Measurements from ENCODE around the gene LAPTM5. TPM values are rescaled to one million over a fixed set of nuclear protein-coding genes. Genes with fewer than 3 reads are reported as not detected.

LAPTM5 gene
- total RNA-seq, 1 experiment from 2014 or later = 0.15 TPM

GRCh38 chr1:30755334-30755733 lies 2.2 kb downstream of the LAPTM5 start:
- Histone ChIP-seq H4K20me1 (ENCODE audit: control insufficient read depth, insufficient read depth, insufficient read length) (no peaks in the 10 kb centered on the region), H3T11ph (ENCODE audit: low read length) (no peak overlapping the region), H2AK5ac (ENCODE audit: insufficient read length, low read length) (no peak overlapping the region), H3K14ac (ENCODE audit: insufficient read depth, low read length) (no peak overlapping the region), H3K27ac (ENCODE audit: insufficient read length, low read depth, low read length) (no peak overlapping the region), H2BK5ac (ENCODE audit: insufficient read length, low read length) (no peak overlapping the region), H4K8ac (replicated peaks; ENCODE audit: insufficient read length, low read depth, low read length) (no peak overlapping the region), H3K27me3 (ENCODE audit: insufficient read depth, low read length) (no peaks in the 10 kb centered on the region), H3K4me1 (ENCODE audit: insufficient read depth, low read length) (no peaks in the 10 kb centered on the region), H2AFZ (ENCODE audit: low read length) (no peak overlapping the region), H3K9ac (ENCODE audit: extremely low read depth, insufficient read length, low read length) (no peak overlapping the region), H3K56ac (ENCODE audit: insufficient read length, low read depth, low read length) (no peak overlapping the region), H3K79me1 (ENCODE audit: insufficient read depth, low read depth, low read length, poor library complexity, severe bottlenecking) (no peaks in the 10 kb centered on the region), H3K23ac (ENCODE audit: insufficient read length, low read depth, low read length) (no peak overlapping the region), H3K18ac (ENCODE audit: insufficient read length, low read depth, low read length) (no peak overlapping the region), H3K4me2 (ENCODE audit: insufficient read depth, insufficient read length, low read length) (no peak overlapping the region), H3K23me2 (ENCODE audit: insufficient read length, low read depth, low read length, poor library complexity, severe bottlenecking) (no peaks in the 10 kb centered on the region), H2BK120ac (ENCODE audit: low read depth, low read length, poor library complexity, severe bottlenecking) (no peak overlapping the region), H2BK15ac (ENCODE audit: low read depth, low read length) (no peak overlapping the region), H3K79me2 (ENCODE audit: insufficient read depth, low read length) (no peaks in the 10 kb centered on the region), H3K4ac (ENCODE audit: low read depth, low read length) (no peak overlapping the region), H2BK12ac (ENCODE audit: insufficient read length, low read depth, low read length) (no peak overlapping the region), H2BK20ac (ENCODE audit: low read depth, low read length, poor library complexity, severe bottlenecking) (no peak overlapping the region), H4K5ac (ENCODE audit: insufficient read length, low read depth, low read length) (no peak overlapping the region), H4K91ac (ENCODE audit: insufficient read length, low read depth, low read length) (no peak overlapping the region), H3K9me3 (ENCODE audit: control insufficient read depth, low read depth, low read length) (no peaks in the 10 kb centered on the region)
- no peak for TF ChIP-seq CTCF (conservative IDR thresholded peaks at IDR 0.05)
- H3K27me3 Mint-ChIP-seq (ENCODE audit: low read depth) = peaks cover 3% of the 10 kb centered on the region
- no peak overlapping the region; a peak in 1 of 7 replicates for H3K27ac Mint-ChIP-seq
- H3K4me1 Mint-ChIP-seq = peaks cover 17 to 31% of the 10 kb centered on the region in 2 experiments
- no peak overlapping the region for H3K4me3 Mint-ChIP-seq
- no peak for DNase-seq
- H3K36me3 Mint-ChIP-seq (ENCODE audit: insufficient read depth in 1 of 3, low read depth in 3 of 3) = peaks cover 0 to 4% (median 0%) of the 10 kb centered on the region in 3 experiments; a peak in 1 of 7 replicates
- peaks cover 0 to 3% of the 10 kb centered on the region in 2 experiments; a peak in 2 of 5 replicates for H3K9me3 Mint-ChIP-seq
- no CpG with 5 or more reads among the region's 6 CpGs for WGBS (ENCODE audit: extremely low coverage, insufficient read length, low lambda C conversion rate)
